Small intestine (tissue), 7 donors: ENCODE measurements around the gene SPOCD1. TPM values are rescaled to one million over a fixed set of nuclear protein-coding genes. Genes with fewer than 3 reads are reported as not detected.
A peak's percentile ranks its signal among the peaks of the same experiment; 100 is the strongest.

Source experiments
- DNase-seq, 2 donors: peaks; one replicate each; pipeline versions ENCODE4 v3.0.0 to v3.0.0-alpha.2; 2013
- FAIRE-seq: peaks from 2 replicates; lab custom pipeline; 2012; peaks lifted over from hg19 to GRCh38; lab: Jason Lieb, UNC
- H3K27ac ChIP-seq, 3 donors: one replicate each; pipeline ENCODE4 v1.5.1; 2013; ENCODE audit warnings: low read length in 2 of 3, mild to moderate bottlenecking in 2 of 3, control low read depth in 1 of 3, inconsistent platforms in 1 of 3, low read depth in 1 of 3, moderate library complexity in 1 of 3
- H3K27me3 ChIP-seq, 3 donors: one replicate each; pipeline ENCODE4 v1.6.1; 2013; ENCODE audit warnings: low read length in 3 of 3, inconsistent platforms in 1 of 3; ENCODE audit not compliant: control insufficient read depth in 3 of 3, insufficient read depth in 3 of 3
- H3K36me3 ChIP-seq, 3 donors: one replicate each; pipeline ENCODE4 v1.6.1; 2013; ENCODE audit warnings: low read length in 3 of 3, inconsistent platforms in 1 of 3, low read depth in 1 of 3, mild to moderate bottlenecking in 1 of 3, moderate library complexity in 1 of 3; ENCODE audit not compliant: control insufficient read depth in 3 of 3, insufficient read depth in 2 of 3
- H3K4me1 ChIP-seq, 3 donors: one replicate each; pipeline ENCODE4 v1.6.1; 2013; ENCODE audit warnings: low read length in 2 of 3, inconsistent platforms in 1 of 3, low read depth in 1 of 3, mild to moderate bottlenecking in 1 of 3, moderate library complexity in 1 of 3; ENCODE audit not compliant: control insufficient read depth in 3 of 3, insufficient read depth in 2 of 3
- H3K4me3 ChIP-seq, 3 donors: one replicate each; pipeline ENCODE4 v1.5.1; 2013; ENCODE audit warnings: low read length in 3 of 3, control low read depth in 1 of 3, inconsistent platforms in 1 of 3, low read depth in 1 of 3, mild to moderate bottlenecking in 1 of 3, moderate library complexity in 1 of 3
- H3K9me3 ChIP-seq, 2 donors: one replicate each; pipeline ENCODE4 v1.6.1; 2013; ENCODE audit warnings: low read depth in 1 of 2, low read length in 1 of 2; ENCODE audit not compliant: control insufficient read depth in 2 of 2, insufficient read depth in 1 of 2
- WGBS, 3 donors: extraction: QIAGEN DNeasy Blood & Tissue Kit; methylation state at CpG; one replicate each; pipeline ENCODE4 v1.1.7; 2013; 5-methylcytosine and 5-hydroxymethylcytosine counted together
- polyA plus RNA-seq, 4 donors: library from polyadenylated mRNA; stranded (reverse) in 3 of 4; unstranded in 1 of 4; fragments of 200-250 nt in 3 of 4; fragments of 120-200 nt in 1 of 4; gene quantifications; one replicate each; pipeline versions ENCODE4 v1.2.1 to v1.2.3, GENCODE V29; 2013
- donor health status: healthy with polysubstance abuse.
- donor health status: control.
- donor health status: control.
- donor health status: Bipolar disorder and iron deficiency.
- donor health status: healthy.

SPOCD1 gene
- polyA plus RNA-seq, 4 donors, result 0.81 to 2.0 (median 1.1) TPM; not detected in 1

GRCh38 chr1:31801458-31801857 lies 14.4 kb downstream of the SPOCD1 start:
- 58 to 74% (median 60%) methylated on average over 1 of the region's 1 CpG for whole genome bisulfite sequencing, 3 donors
- no peak for DNase-seq
- Histone ChIP-seq H3K27me3 (peaks cover 0 to 3% (median 0%) of the 10 kb centered on the region in 3 donors), H3K4me1 (no peaks in the 10 kb centered on the region), H3K36me3 (no peaks in the 10 kb centered on the region), H3K27ac (no peak overlapping the region), H3K9me3 (no peaks in the 10 kb centered on the region), H3K4me3 (no peak overlapping the region)
- no peak for FAIRE-seq

GRCh38 chr1:31800674-31800967 lies 15.2 kb downstream of the SPOCD1 start:
- Histone ChIP-seq H3K9me3 (no peaks in the 10 kb centered on the region), H3K4me3 (no peak overlapping the region), H3K27me3 (peaks cover 0 to 5% (median 0%) of the 10 kb centered on the region in 3 donors), H3K4me1 (no peaks in the 10 kb centered on the region), H3K36me3 (no peaks in the 10 kb centered on the region), H3K27ac (no peak overlapping the region)
- DNase-seq (no peak), FAIRE-seq (no peak)
- WGBS, 3 donors, result 91 to 95% (median 94%) methylated on average over 4 of the region's 4 CpGs

DNA sequence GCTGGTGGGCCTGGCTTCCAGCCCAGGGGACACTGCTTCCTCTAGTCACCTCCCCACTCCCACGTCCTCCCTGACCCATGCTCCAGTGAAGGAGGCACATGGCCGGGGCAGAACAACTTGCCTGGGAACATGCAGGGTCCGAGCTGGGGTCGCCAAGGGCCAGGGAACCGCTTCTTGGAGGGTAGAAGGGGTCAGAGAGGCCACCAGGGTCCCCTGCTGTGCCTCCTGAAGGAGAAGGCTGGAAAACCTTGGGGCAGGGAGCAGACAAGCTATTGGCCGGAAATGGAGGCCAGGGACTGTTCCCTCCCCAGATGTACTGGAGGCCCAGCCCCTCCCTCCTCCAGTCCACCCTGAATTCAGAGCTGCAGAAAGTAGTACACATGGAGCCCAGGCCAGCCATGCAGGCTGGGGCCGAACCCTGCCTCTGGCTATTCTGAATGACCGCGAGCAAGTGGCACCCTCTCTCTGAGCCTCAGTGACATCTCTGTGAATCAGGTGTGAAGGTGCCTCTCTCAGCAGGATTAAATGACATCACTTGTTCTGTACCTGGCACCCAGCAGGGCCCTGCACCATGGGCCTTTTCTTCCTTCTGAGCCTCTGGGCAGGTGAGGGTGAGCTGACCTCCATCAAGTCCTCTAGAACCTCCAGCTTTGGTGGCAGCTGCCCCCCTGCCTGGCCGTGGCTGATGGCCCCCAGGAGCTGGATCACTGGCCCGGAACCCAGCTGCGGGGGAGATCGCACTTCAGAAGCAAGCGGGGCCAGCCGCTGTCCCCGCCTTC lies 15.7 kb downstream of the SPOCD1 start:
- FAIRE-seq (no peak), DNase-seq (no peak)
- Histone ChIP-seq H3K4me3 (no peak overlapping the region), H3K36me3 (no peaks in the 10 kb centered on the region), H3K27ac (no peak overlapping the region), H3K4me1 (no peaks in the 10 kb centered on the region), H3K9me3 (no peaks in the 10 kb centered on the region), H3K27me3 (peaks cover 0 to 5% (median 0%) of the 10 kb centered on the region in 3 donors)
- WGBS, 3 donors, result 86 to 93% (median 91%) methylated on average over 16 of the region's 16 CpGs

DNA sequence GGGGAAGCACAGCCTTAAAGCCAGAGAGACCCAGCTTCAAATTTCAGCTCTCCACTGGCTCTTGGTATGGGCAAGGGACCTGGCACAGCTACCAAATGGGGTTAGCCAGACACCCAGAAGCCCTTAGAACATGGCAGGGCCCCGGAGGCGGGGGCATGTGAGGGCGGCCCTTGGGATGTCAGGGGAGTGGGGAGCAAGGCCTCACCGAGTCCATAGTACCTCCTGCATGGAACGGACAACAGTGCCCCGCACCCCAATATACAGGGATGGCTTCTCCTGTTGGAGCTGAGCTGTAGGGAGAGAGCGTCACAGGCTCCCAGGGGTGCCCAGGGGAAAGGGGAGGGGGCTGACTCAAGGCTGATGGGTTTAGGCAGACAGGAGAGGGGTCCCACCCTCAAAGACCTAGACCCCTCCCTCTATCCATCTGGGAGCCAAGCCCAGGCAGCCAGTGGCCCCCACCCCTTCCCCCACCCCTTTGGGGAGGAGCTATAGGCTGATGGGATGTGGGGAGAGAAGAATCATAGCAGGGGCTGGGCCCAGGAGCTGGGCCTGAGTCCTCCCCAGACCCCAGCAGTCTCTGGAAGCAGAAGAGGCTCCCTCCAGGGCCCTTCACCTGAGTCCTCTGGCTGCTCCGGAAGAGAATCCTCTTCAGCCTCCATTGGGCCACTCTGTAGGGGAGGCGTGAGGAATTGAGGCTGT lies 16.5 kb downstream of the SPOCD1 start:
- peak overlapping the region in 1 of 3 donors; percentile 0 for H3K27ac ChIP-seq
- no peaks in the 10 kb centered on the region for H3K9me3 ChIP-seq
- no peaks in the 10 kb centered on the region for H3K36me3 ChIP-seq
- H3K4me3 ChIP-seq, result no peak overlapping the region
- no peak for DNase-seq
- 77 to 87% (median 86%) methylated on average over 8 to 9 of the region's 9 CpGs for WGBS, 3 donors
- no peak for FAIRE-seq
- no peaks in the 10 kb centered on the region for H3K4me1 ChIP-seq
- H3K27me3 ChIP-seq, result peaks cover 0 to 5% (median 0%) of the 10 kb centered on the region in 3 donors

- H3K4me3 ChIP-seq, result no peak overlapping the region
- no peak for DNase-seq
- 55 to 58% (median 56%) methylated on average over 17 of the region's 17 CpGs for WGBS, 3 donors
- peak overlapping the region in 1 of 3 donors; percentile 0 for H3K27ac ChIP-seq
- H3K27me3 ChIP-seq, result peaks cover 0 to 5% (median 0%) of the 10 kb centered on the region in 3 donors
- no peaks in the 10 kb centered on the region for H3K4me1 ChIP-seq
- no peaks in the 10 kb centered on the region for H3K36me3 ChIP-seq
- FAIRE-seq, result no peak
- no peaks in the 10 kb centered on the region for H3K9me3 ChIP-seq
These were observed 17.2 kb downstream of the SPOCD1 start for GRCh38 chr1:31798433-31799195.

DNA sequence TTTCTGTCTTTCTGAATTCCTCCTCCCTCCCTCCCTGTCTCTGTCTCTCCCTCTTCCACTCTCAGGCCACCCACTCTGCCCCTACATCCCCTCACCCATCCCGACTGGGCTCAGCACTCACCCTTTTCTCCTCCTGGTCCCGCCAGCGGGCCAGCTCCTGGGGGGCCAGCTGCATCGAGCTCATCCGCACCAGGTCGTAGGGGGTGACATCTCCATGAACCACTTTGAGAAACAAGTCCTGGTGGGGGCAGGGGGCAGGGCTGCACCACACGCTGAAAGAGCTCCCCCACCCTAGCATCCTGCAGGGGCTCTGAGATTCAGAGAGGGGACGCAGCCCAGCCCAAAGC lies 17.8 kb downstream of the SPOCD1 start:
- H3K36me3 ChIP-seq, result no peaks in the 10 kb centered on the region
- FAIRE-seq (no peak), DNase-seq (no peak)
- no peak overlapping the region for H3K27ac ChIP-seq
- H3K4me3 ChIP-seq, result no peak overlapping the region
- 71 to 93% (median 81%) methylated on average over 8 of the region's 8 CpGs for WGBS, 3 donors
- peaks cover 0 to 5% (median 0%) of the 10 kb centered on the region in 3 donors for H3K27me3 ChIP-seq
- H3K4me1 ChIP-seq, result no peaks in the 10 kb centered on the region
- H3K9me3 ChIP-seq, result no peaks in the 10 kb centered on the region

DNA sequence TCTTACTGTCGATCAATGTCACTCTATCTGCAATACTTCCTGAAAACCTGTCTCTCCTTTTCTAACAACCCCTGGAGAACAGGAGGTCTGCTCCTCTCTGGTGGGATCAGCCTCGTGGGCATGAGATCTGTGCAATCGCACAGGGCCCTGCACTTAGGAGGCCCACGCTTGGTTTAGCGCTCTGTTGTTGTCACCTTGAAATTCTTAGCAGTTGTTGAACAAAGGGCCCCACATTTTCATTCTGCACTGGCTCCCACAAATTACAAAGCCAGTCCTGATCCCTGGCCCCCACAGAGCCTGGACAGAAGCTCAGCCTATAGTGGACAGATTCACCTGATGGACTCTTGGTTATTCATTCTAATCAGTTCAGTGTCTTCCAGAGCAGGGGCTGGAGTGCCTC lies 18.6 kb downstream of the SPOCD1 start:
- WGBS, 3 donors, result 79 to 87% (median 82%) methylated on average over 5 of the region's 5 CpGs
- Histone ChIP-seq H3K9me3 (no peaks in the 10 kb centered on the region), H3K27ac (no peak overlapping the region), H3K4me1 (no peaks in the 10 kb centered on the region), H3K36me3 (no peaks in the 10 kb centered on the region), H3K27me3 (peaks cover 0 to 5% (median 0%) of the 10 kb centered on the region in 3 donors), H3K4me3 (no peak overlapping the region)
- DNase-seq (no peak), FAIRE-seq (no peak)

DNA sequence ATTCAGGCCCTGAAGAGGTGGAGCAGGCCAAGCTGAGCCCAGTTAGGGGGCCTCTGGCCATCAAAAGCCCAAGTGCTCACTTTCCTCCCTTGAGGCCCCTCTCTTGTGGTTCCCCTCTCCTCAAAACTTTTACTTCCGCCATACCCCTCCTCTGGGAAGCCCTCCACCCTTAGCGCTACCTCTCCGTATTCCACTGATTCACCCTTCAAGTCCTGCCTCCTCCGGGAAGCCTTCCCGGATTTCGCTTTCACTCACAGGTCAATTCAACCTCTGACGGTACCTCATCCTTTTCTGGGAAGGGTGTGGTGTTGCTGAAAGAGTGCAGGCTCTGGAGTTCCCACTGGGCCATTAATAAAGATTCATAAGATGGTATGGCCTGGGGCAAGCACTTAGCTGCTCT lies 19.1 kb downstream of the SPOCD1 start:
- H3K36me3 ChIP-seq, result no peaks in the 10 kb centered on the region
- H3K4me1 ChIP-seq, result no peaks in the 10 kb centered on the region
- no peak overlapping the region for H3K4me3 ChIP-seq
- peaks cover 0 to 5% (median 0%) of the 10 kb centered on the region in 3 donors for H3K27me3 ChIP-seq
- WGBS, 3 donors, result 90 to 94% (median 93%) methylated on average over 7 of the region's 7 CpGs
- H3K9me3 ChIP-seq, result no peaks in the 10 kb centered on the region
- DNase-seq, result no peak
- FAIRE-seq, result no peak
- no peak overlapping the region for H3K27ac ChIP-seq
